Measurements from ENCODE around the gene RBM26. TPM values are rescaled to one million over a fixed set of nuclear protein-coding genes. Genes with fewer than 3 reads are reported as not detected.

RBM26 gene
- total RNA-seq, 1 donor, result 50.5 TPM

- no peak overlapping the region for H3K4me3 ChIP-seq (ENCODE audit: low read depth, low read length)
Observed at GRCh38 chr13:79290595-79291244, 115.3 kb downstream of the RBM26 start.

GRCh38 chr13:79289571-79289970 lies 116.5 kb downstream of the RBM26 start:
- H3K4me3 ChIP-seq (ENCODE audit: low read depth, low read length), result no peak overlapping the region
- DNase-seq (ENCODE audit: low read depth), result no peak
- no peak for TF ChIP-seq CTCF (IDR thresholded peaks at IDR 0.05; ENCODE audit: insufficient read depth, low read depth, low read length)

More at GRCh38 chr13:79290595-79291244, 115.3 kb downstream of the RBM26 start:
- TF ChIP-seq CTCF (IDR thresholded peaks at IDR 0.05; ENCODE audit: insufficient read depth, low read depth, low read length), result no peak
- DNase-seq (ENCODE audit: low read depth), result no peak

- TF ChIP-seq CTCF (IDR thresholded peaks at IDR 0.05; ENCODE audit: insufficient read depth, low read depth, low read length), result no peak
- H3K4me3 ChIP-seq (ENCODE audit: low read depth, low read length), result no peak overlapping the region
Observed at GRCh38 chr13:79287939-79288795, 117.9 kb downstream of the RBM26 start.

GRCh38 chr13:79285159-79285558 lies 120.9 kb downstream of the RBM26 start:
- DNase-seq (ENCODE audit: low read depth), result no peak
- no peak overlapping the region for H3K4me3 ChIP-seq (ENCODE audit: low read depth, low read length)
- no peak for TF ChIP-seq CTCF (IDR thresholded peaks at IDR 0.05; ENCODE audit: insufficient read depth, low read depth, low read length)

More at GRCh38 chr13:79287939-79288795, 117.9 kb downstream of the RBM26 start:
- DNase-seq (ENCODE audit: low read depth), result no peak

- H3K4me3 ChIP-seq (ENCODE audit: low read depth, low read length), result no peak overlapping the region
- no peak for TF ChIP-seq CTCF (IDR thresholded peaks at IDR 0.05; ENCODE audit: insufficient read depth, low read depth, low read length)
- DNase-seq (ENCODE audit: low read depth), result no peak
Observed at GRCh38 chr13:79283742-79284141, 122.3 kb downstream of the RBM26 start.

GRCh38 chr13:79282976-79283375 lies 123.1 kb downstream of the RBM26 start:
- H3K4me3 ChIP-seq (ENCODE audit: low read depth, low read length), result no peak overlapping the region
- DNase-seq (ENCODE audit: low read depth), result peak; percentile 85
- TF ChIP-seq CTCF (IDR thresholded peaks at IDR 0.05; ENCODE audit: insufficient read depth, low read depth, low read length), result no peak

All from fibroblast of villous mesenchyme (primary cell).